NCI-H1417 (cell line): ENCODE results near the gene SLC4A4.
"Not testable (repeated sequence)": the region's sequence is repeated elsewhere in the genome, so short reads cannot be mapped to it uniquely, and the experiment has no call there.

Experiments
- DNase-seq, 3 experiments: peaks; one replicate each; lab custom pipeline; 2025; lab: John Stamatoyannopoulos, UW

The SLC4A4 gene

GRCh38 chr4:71408961-71409360, 70.1 kb downstream of the SLC4A4 start:
- not testable (repeated sequence) for DNase-seq

- DNase-seq = no peak
These were observed 73.2 kb downstream of the SLC4A4 start for GRCh38 chr4:71411981-71412380.

GRCh38 chr4:71415491-71415890, 76.7 kb downstream of the SLC4A4 start:
- DNase-seq = no peak

GRCh38 chr4:71417150-71417549, 78.3 kb downstream of the SLC4A4 start:
- DNase-seq = no peak

- no peak for DNase-seq
These were observed 87.7 kb downstream of the SLC4A4 start for GRCh38 chr4:71426381-71427042.

GRCh38 chr4:71429106-71429505, 90.3 kb downstream of the SLC4A4 start:
- no peak for DNase-seq

- no peak for DNase-seq
These were observed 91.1 kb downstream of the SLC4A4 start for GRCh38 chr4:71429962-71430361.

GRCh38 chr4:71430609-71431008, 91.8 kb downstream of the SLC4A4 start:
- DNase-seq = no peak

- no peak for DNase-seq
These were observed 101.8 kb downstream of the SLC4A4 start for GRCh38 chr4:71440612-71441011.

- no peak for DNase-seq
These were observed 102.7 kb downstream of the SLC4A4 start for GRCh38 chr4:71441186-71442169.

- no peak for DNase-seq
These were observed 103.5 kb downstream of the SLC4A4 start for GRCh38 chr4:71442336-71442735.

GRCh38 chr4:71444395-71444794, 105.6 kb downstream of the SLC4A4 start:
- no peak for DNase-seq

GRCh38 chr4:71445811-71446210, 107.0 kb downstream of the SLC4A4 start:
- DNase-seq = peak in 1 of 3 experiments; percentile 34

- no peak for DNase-seq
These were observed 107.8 kb downstream of the SLC4A4 start for GRCh38 chr4:71446479-71447081.

GRCh38 chr4:71449040-71449439, 110.2 kb downstream of the SLC4A4 start:
- DNase-seq = no peak

GRCh38 chr4:71449878-71450277, 111.1 kb downstream of the SLC4A4 start:
- no peak for DNase-seq

GRCh38 chr4:71453531-71453930, 114.7 kb downstream of the SLC4A4 start:
- DNase-seq = no peak

GRCh38 chr4:71456841-71457240, 118.0 kb downstream of the SLC4A4 start:
- DNase-seq = no peak

GRCh38 chr4:71460371-71460770, 121.6 kb downstream of the SLC4A4 start:
- DNase-seq = peak in 2 of 3 experiments; percentile 27 to 38

GRCh38 chr4:71461422-71461821, 122.6 kb downstream of the SLC4A4 start:
- no peak for DNase-seq

- no peak for DNase-seq
These were observed 128.0 kb downstream of the SLC4A4 start for GRCh38 chr4:71466775-71467174.

GRCh38 chr4:71468116-71468710, 129.4 kb downstream of the SLC4A4 start:
- no peak for DNase-seq
